H1 (cell line): Measurements from ENCODE around the gene IGLL1. TPM values are rescaled to one million over a fixed set of nuclear protein-coding genes. Genes with fewer than 3 reads are reported as not detected.

Experiments used
- CTCF ChIA-PET: fragments of 300-600 bp; sonication (Branson Sonifier 250); formaldehyde crosslinking; loops from one replicate; lab custom pipeline; 2021; ENCODE audit not compliant: partially characterized antibody; lab: Charles Lee
- POLR2A ChIA-PET: fragments of 300-600 bp; sonication (Branson Sonifier 250); formaldehyde crosslinking; loops from one replicate; lab custom pipeline; 2021; ENCODE audit warnings: inconsistent platforms; ENCODE audit not compliant: partially characterized antibody; lab: Charles Lee
- DNase-seq, 2 experiments: peaks; one replicate each; pipeline versions ENCODE4 v3.0.0 to v3.0.0-alpha.2; 2010 to 2022; ENCODE audit warnings: low spot score in 2 of 2, low read depth in 1 of 2, mixed read lengths in 1 of 2
- FAIRE-seq: peaks from 2 replicates; lab custom pipeline; 2011; peaks lifted over from hg19 to GRCh38; lab: Jason Lieb, UNC
- H2AFZ ChIP-seq: 2 replicates; pipeline ENCODE4 v1.8.1; 2012; ENCODE audit warnings: low read length, inconsistent platforms
- H2AK5ac ChIP-seq: 2 replicates; pipeline ENCODE4 v1.6.1; 2013; ENCODE audit warnings: low read depth, low read length
- H2BK120ac ChIP-seq: replicated peaks from 2 replicates; pipeline ENCODE3; 2013; ENCODE audit warnings: low read depth, low read length, inconsistent platforms
- H2BK12ac ChIP-seq: 2 replicates; pipeline ENCODE4 v1.6.1; 2013; ENCODE audit warnings: low read depth, low read length
- H2BK15ac ChIP-seq: 2 replicates; pipeline ENCODE4 v1.6.1; 2013; ENCODE audit warnings: low read length
- H2BK20ac ChIP-seq: 2 replicates; pipeline ENCODE4 v1.6.1; 2013; ENCODE audit warnings: low read length
- H2BK5ac ChIP-seq: 2 replicates; pipeline ENCODE4 v1.6.1; 2013; ENCODE audit warnings: low read depth, low read length
- H3K14ac ChIP-seq: 2 replicates; pipeline ENCODE4 v1.6.1; 2013; ENCODE audit warnings: inconsistent platforms; ENCODE audit not compliant: insufficient read length
- H3K18ac ChIP-seq: 2 replicates; pipeline ENCODE4 v1.6.1; 2013; ENCODE audit warnings: low read length; ENCODE audit errors: extremely low read depth
- H3K23ac ChIP-seq: 2 replicates; pipeline ENCODE4 v1.6.1; 2013; ENCODE audit warnings: inconsistent platforms; ENCODE audit not compliant: insufficient read length
- H3K23me2 ChIP-seq: 2 replicates; pipeline ENCODE4 v1.6.1; 2013; ENCODE audit warnings: low read depth, low read length
- H3K27ac ChIP-seq: 2 replicates; pipeline ENCODE4 v1.6.1; 2011; ENCODE audit warnings: low read depth, low read length, inconsistent platforms
- H3K27me3 ChIP-seq, 4 experiments: replicated peaks in 1 of 4; 1 replicate in 1 of 4; 2 replicates in 3 of 4; pipeline versions ENCODE4 v1.6.1 to v1.8.1; 2011 to 2013; ENCODE audit warnings: low read length in 3 of 4, mild to moderate bottlenecking in 3 of 4, inconsistent platforms in 2 of 4, mixed read lengths in 2 of 4, moderate library complexity in 1 of 4; ENCODE audit not compliant: control insufficient read depth in 3 of 4, insufficient read depth in 3 of 4; ENCODE audit errors: extremely low read depth in 1 of 4
- H3K36me3 ChIP-seq, 4 experiments: 2 replicates each; pipeline versions ENCODE4 v1.6.1 to v1.8.1; 2011 to 2013; ENCODE audit warnings: mild to moderate bottlenecking in 4 of 4, low read length in 3 of 4, moderate library complexity in 2 of 4, control low read depth in 1 of 4, inconsistent platforms in 1 of 4; ENCODE audit not compliant: insufficient read depth in 4 of 4, control insufficient read depth in 2 of 4
- H3K4ac ChIP-seq: replicated peaks from 2 replicates; pipeline ENCODE3; 2013; ENCODE audit warnings: low read length, low read depth, mixed read lengths, inconsistent platforms; ENCODE audit not compliant: insufficient read length
- H3K4me1 ChIP-seq, 4 experiments: replicated peaks in 1 of 4; 1 replicate in 1 of 4; 2 replicates in 3 of 4; pipeline versions ENCODE4 v1.6.1 to v1.8.1; 2011 to 2013; ENCODE audit warnings: low read length in 3 of 4, inconsistent platforms in 2 of 4, mixed read lengths in 1 of 4; ENCODE audit not compliant: insufficient read depth in 4 of 4, control insufficient read depth in 3 of 4
- H3K4me2 ChIP-seq, 2 experiments: 2 replicates each; pipeline versions ENCODE4 v1.6.1 to v1.8.1; 2011 to 2013; ENCODE audit warnings: low read depth in 2 of 2, low read length in 2 of 2, control low read depth in 1 of 2, inconsistent platforms in 1 of 2, mild to moderate bottlenecking in 1 of 2; ENCODE audit not compliant: insufficient read depth in 1 of 2
- H3K4me3 ChIP-seq, 4 experiments: fragments of 200-600, 300-600 bp in 1 of 4; sonication (generic), shearing (Covaris generic), sonication (Bioruptor Twin) in 1 of 4; 2 replicates each; pipeline versions ENCODE4 v1.5.1 to v1.8.1; 2011 to 2016; ENCODE audit warnings: low read length in 4 of 4, low read depth in 3 of 4, control low read depth in 2 of 4, inconsistent platforms in 2 of 4, mild to moderate bottlenecking in 2 of 4, mixed read lengths in 1 of 4, moderate library complexity in 1 of 4; ENCODE audit not compliant: insufficient read depth in 2 of 4; ENCODE audit errors: extremely low read depth in 1 of 4
- H3K56ac ChIP-seq: replicated peaks from 2 replicates; pipeline ENCODE3; 2013; ENCODE audit warnings: low read depth, mild to moderate bottlenecking, mixed read lengths, low read length, inconsistent platforms; ENCODE audit not compliant: insufficient read length
- H3K79me1 ChIP-seq: 2 replicates; pipeline ENCODE4 v1.6.1; 2013; ENCODE audit warnings: low read depth, low read length, control low read depth
- H3K79me2 ChIP-seq, 2 experiments: 2 replicates each; pipeline versions ENCODE4 v1.6.1 to v1.8.1; 2012 to 2013; ENCODE audit warnings: low read length in 2 of 2, mild to moderate bottlenecking in 2 of 2, inconsistent platforms in 1 of 2; ENCODE audit not compliant: insufficient read depth in 2 of 2, control insufficient read depth in 1 of 2
- H3K9ac ChIP-seq, 4 experiments: replicated peaks in 1 of 4; 1 replicate in 1 of 4; 2 replicates in 3 of 4; pipeline versions ENCODE4 v1.6.1 to v1.8.1; 2011 to 2013; ENCODE audit warnings: low read depth in 3 of 4, low read length in 3 of 4, control low read depth in 2 of 4, mild to moderate bottlenecking in 2 of 4, moderate library complexity in 2 of 4, inconsistent platforms in 1 of 4; ENCODE audit errors: extremely low read depth in 1 of 4
- H3K9me3 ChIP-seq, 2 experiments: 2 replicates each; pipeline versions ENCODE4 v1.6.1 to v1.8.1; 2012 to 2013; ENCODE audit warnings: mild to moderate bottlenecking in 2 of 2, moderate library complexity in 2 of 2, control low read depth in 1 of 2, inconsistent platforms in 1 of 2, low read depth in 1 of 2, low read length in 1 of 2, mixed read lengths in 1 of 2; ENCODE audit not compliant: insufficient read depth in 2 of 2
- H4K20me1 ChIP-seq, 2 experiments: replicated peaks in 1 of 2; 2 replicates each; pipeline versions ENCODE3 to v1.8.1; 2011 to 2013; ENCODE audit warnings: inconsistent platforms in 2 of 2, low read length in 2 of 2, mild to moderate bottlenecking in 1 of 2; ENCODE audit not compliant: insufficient read depth in 2 of 2, control insufficient read depth in 1 of 2
- H4K5ac ChIP-seq: 2 replicates; pipeline ENCODE4 v1.6.1; 2013; ENCODE audit warnings: low read length, low read depth, mixed read lengths, inconsistent platforms; ENCODE audit not compliant: insufficient read length
- H4K8ac ChIP-seq: 2 replicates; pipeline ENCODE4 v1.8.0; 2013; ENCODE audit warnings: mild to moderate bottlenecking, moderate library complexity, low read length, inconsistent platforms; ENCODE audit not compliant: insufficient read depth; ENCODE audit errors: extremely low read depth
- H4K91ac ChIP-seq: replicated peaks from 2 replicates; pipeline ENCODE3; 2013; ENCODE audit warnings: low read length, mixed read lengths, inconsistent platforms; ENCODE audit not compliant: insufficient read length
- RAD21 ChIP-seq, 2 experiments: IDR thresholded peaks in 1 of 2; conservative IDR thresholded peaks in 1 of 2; 2 replicates each; pipeline ENCODE4 v1.6.1; 2011; ENCODE audit warnings: low read depth in 2 of 2, low read length in 2 of 2, improper control_type of control experiment in 1 of 2, inconsistent platforms in 1 of 2, mild to moderate bottlenecking in 1 of 2, moderate library complexity in 1 of 2
- SRF ChIP-seq: IDR thresholded peaks from 2 replicates; pipeline ENCODE4 v1.6.1; 2011; ENCODE audit warnings: mild to moderate bottlenecking, low read depth, low read length, moderate library complexity
- WGBS, 2 experiments: shearing (Covaris generic) in 1 of 2; methylation state at CpG; one replicate each; pipeline versions ENCODE4 v1.1.6 to v1.1.7; 2013 to 2015; ENCODE audit warnings: low lambda C conversion rate in 2 of 2, mixed read lengths in 2 of 2, inconsistent platforms in 1 of 2, low coverage in 1 of 2, missing lambda C conversion rate in 1 of 2; ENCODE audit not compliant: insufficient replicate concordance in 2 of 2, insufficient coverage in 1 of 2, insufficient read length in 1 of 2; ENCODE audit errors: extremely low coverage in 1 of 2, missing lambda C conversion rate in 1 of 2; 5-methylcytosine and 5-hydroxymethylcytosine counted together
- polyA plus RNA-seq, 7 experiments: library from polyadenylated mRNA; depleted of rRNA in 3 of 7; stranded (reverse) in 5 of 7; unstranded in 2 of 7; fragments of >200 nt in 5 of 7; fragments of 200-250 nt in 2 of 7; gene quantifications; 1 replicate in 5 of 7; 2 replicates in 1 of 7; 4 replicates in 1 of 7; pipeline versions ENCODE4 v1.2.1 to v1.2.3, GENCODE V29; 2011 to 2013; ENCODE audit warnings: missing spikeins in 2 of 7, mixed read lengths in 2 of 7
- total RNA-seq: library from RNA; stranded (reverse); fragmentation: NEBNext Ultra II Directional; extraction: Animal tissue kit (Norgen Biotek cat#: 25700); gene quantifications from 2 replicates; pipeline ENCODE4 v1.2.1, GENCODE V29; 2021

IGLL1 gene
- total and polyA plus RNA-seq, 2 of the 8 experiments (the other 6 are each of a cell fraction or from before 2014, with no cell fraction given) = not detected

- no peak overlapping the region for H3K14ac ChIP-seq
- peaks cover 9% of the 10 kb centered on the region; the same call in 1 of the 2 replicates for H3K23me2 ChIP-seq
- H2BK20ac ChIP-seq = no peak overlapping the region
- H3K79me2 ChIP-seq = no peaks in the 10 kb centered on the region
- no peaks in the 10 kb centered on the region for H3K9me3 ChIP-seq
- H3K79me1 ChIP-seq = no peaks in the 10 kb centered on the region; the same call in 1 of the 2 replicates
- H4K8ac ChIP-seq = no peak overlapping the region
- H2AK5ac ChIP-seq = no peak overlapping the region
- no peak overlapping the region for H3K4ac ChIP-seq
- no peak overlapping the region for H3K56ac ChIP-seq
- no peaks in the 10 kb centered on the region for H3K36me3 ChIP-seq
- H4K5ac ChIP-seq = no peak overlapping the region
- no peak for FAIRE-seq
- H2BK5ac ChIP-seq = no peak overlapping the region
- no peak overlapping the region for H2BK15ac ChIP-seq
- ChIA-PET POLR2A (no interaction called here), CTCF (interaction anchor here (0.6 to 1.2 kb wide), 3 partner anchors 33 to 308 kb away, joined by 3 read pairs; no protein-coding TSS in a partner anchor)
- 86% methylated on average over 6 of the region's 7 CpGs; no CpG with 5 or more reads in 1 of the 2 experiments for WGBS, 2 experiments
- peaks cover 0 to 1% of the 10 kb centered on the region in 2 experiments for H4K20me1 ChIP-seq
- no peak overlapping the region for H4K91ac ChIP-seq
- H3K18ac ChIP-seq = no peak overlapping the region
- H3K4me1 ChIP-seq = no peaks in the 10 kb centered on the region
- no peak for TF ChIP-seq RAD21 (IDR thresholded peaks at IDR 0.05 in 1 of 2, conservative IDR thresholded peaks at IDR 0.05 in 1 of 2; ENCODE audit: low read depth in 2 of 2, low read length in 2 of 2)
- TF ChIP-seq SRF = no peak
- H3K4me2 ChIP-seq = no peak overlapping the region
- no peak overlapping the region for H3K4me3 ChIP-seq
- no peak overlapping the region for H3K23ac ChIP-seq
- H2BK120ac ChIP-seq = no peak overlapping the region
- no peak overlapping the region for H3K27ac ChIP-seq
- no peak overlapping the region for H2BK12ac ChIP-seq
- DNase-seq = no peak
- no peak overlapping the region for H2AFZ ChIP-seq
- H3K9ac ChIP-seq = no peak overlapping the region
- no peaks in the 10 kb centered on the region; a peak in 2 of 7 replicates for H3K27me3 ChIP-seq
These were observed 23.1 kb downstream of the IGLL1 start for GRCh38 chr22:23557036-23557435.
